Activated CD4-positive, CD25-positive, alpha-beta regulatory T cell (primary cell): ENCODE measurements around the gene TRERF1.

Experiments used
- DNase-seq, 4 experiments: peaks; one replicate each; lab custom pipeline; 2025; lab: John Stamatoyannopoulos, UW

TRERF1 gene

DNA sequence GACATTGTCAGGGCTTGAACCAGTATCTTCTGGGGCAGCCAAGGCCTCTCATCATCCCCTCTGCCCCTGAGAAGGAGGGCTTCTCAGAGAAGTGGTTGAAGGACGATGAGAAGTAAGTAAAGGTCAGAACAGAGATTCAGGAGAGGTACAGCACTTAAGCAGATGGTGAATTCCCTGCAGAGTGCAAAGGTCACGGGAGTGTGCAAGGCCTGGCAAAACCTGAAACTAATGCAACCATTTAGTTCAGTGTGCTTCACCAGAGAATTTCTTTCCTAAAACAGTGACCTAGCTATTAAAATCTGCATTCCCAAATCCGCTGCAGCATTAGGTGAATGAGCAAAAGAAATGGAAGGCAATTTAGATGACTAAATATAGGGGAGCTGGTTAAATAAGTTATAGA is 58.4 kb downstream of the TRERF1 start:
- no peak for DNase-seq

GRCh38 chr6:42392833-42393232 is 58.9 kb downstream of the TRERF1 start:
- no peak for DNase-seq

DNA sequence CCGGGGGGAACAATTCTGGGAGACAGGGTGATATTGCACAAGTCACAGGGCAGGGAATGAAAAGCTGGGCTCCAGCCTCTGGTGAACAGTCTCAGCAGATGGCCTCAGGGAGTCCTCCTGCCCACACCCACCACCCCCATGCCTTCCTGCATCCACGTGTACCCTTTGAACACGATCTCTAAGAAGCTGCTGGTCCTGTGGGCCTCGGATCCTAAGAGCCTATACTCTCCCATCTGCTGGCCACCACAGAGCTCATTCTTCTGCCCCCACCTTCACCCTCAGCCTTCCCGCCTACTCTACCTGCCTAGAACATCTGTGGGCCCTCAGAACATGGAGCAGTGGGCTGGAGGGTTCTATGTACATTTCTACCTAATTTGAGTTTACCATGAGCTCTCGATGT is 60.3 kb downstream of the TRERF1 start:
- DNase-seq = no peak

- DNase-seq = peak in 2 of 4 experiments; percentile 5 to 34
These were observed 61.3 kb downstream of the TRERF1 start for GRCh38 chr6:42390228-42390934.

GRCh38 chr6:42389736-42390135 is 62.0 kb downstream of the TRERF1 start:
- no peak for DNase-seq

DNA sequence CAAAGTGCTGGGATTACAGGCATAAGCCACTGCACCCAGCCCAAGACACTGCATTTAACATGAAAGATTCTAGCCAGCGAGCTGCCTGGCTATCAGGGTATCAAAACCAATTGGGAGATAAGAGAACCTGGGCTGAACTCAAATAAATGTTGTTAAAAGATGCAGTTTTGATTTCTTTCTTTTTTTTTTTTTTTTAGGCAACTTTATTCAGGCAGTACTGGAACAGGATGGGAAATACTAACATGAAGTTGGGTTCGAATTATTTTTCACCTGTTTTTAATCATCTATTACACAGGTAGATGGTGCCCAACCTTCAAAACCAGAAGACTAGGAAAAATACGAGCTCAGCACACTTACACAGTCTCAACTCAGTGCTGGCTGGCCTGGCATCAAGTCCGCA is 63.7 kb downstream of the TRERF1 start:
- no peak for DNase-seq

- peak in 1 of 4 experiments; percentile 7 for DNase-seq
These were observed 64.4 kb downstream of the TRERF1 start for GRCh38 chr6:42387336-42387735.

GRCh38 chr6:42385339-42385738 is 66.4 kb downstream of the TRERF1 start:
- no peak for DNase-seq

DNA sequence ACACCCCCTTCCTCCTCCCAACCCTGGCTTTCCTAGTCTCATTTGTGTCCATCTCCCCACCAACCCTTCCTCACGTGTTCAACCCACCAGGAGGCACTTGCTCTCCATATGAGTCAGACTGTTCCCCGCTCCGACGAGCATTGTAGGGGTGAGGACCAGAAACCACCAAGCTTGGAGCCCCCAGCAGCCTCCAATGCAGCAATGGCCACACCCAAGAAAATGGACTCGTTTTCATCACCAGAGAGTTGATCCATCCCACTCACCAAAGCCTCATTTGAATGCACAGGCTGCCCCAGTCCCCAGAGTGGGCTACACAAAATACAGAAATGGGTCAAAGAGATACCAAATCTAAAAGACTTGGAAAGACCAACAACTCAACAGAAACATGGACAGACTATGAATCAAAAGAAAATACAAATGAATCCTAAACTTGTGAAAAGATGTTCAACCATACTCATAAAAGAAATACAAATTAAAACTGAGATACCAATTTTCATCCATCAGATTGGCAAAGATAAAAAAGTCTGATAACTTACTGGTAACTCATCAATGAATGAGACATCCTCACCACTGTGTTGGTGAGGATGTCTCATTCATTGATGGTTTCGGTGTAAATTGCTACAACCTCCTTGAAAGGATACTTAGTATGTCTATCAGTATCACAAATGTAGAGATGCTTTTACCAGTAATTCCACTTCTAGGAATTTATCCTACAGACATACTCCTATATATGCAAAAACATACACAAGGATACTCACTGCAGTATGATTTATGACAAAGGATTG is 68.1 kb downstream of the TRERF1 start:
- DNase-seq = no peak

DNA sequence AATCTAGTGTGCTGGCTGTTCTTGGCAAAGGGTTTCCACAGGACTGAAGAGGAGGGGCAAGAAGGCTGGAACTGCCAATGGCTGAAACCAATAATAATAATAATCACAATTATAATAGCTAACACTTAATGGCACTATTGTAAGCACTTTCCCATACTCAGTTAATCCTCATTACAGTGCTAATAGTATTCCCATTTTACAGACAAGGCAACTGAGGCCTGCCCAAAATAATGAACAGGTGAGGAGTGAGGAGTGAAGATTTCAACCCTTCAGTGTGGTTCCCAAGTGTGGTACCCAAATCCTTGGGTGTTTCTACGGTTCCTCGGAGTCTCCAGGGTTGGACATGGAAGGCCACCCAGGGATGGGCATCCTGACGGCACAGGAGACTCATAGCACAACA is 69.9 kb downstream of the TRERF1 start:
- DNase-seq = no peak

DNA sequence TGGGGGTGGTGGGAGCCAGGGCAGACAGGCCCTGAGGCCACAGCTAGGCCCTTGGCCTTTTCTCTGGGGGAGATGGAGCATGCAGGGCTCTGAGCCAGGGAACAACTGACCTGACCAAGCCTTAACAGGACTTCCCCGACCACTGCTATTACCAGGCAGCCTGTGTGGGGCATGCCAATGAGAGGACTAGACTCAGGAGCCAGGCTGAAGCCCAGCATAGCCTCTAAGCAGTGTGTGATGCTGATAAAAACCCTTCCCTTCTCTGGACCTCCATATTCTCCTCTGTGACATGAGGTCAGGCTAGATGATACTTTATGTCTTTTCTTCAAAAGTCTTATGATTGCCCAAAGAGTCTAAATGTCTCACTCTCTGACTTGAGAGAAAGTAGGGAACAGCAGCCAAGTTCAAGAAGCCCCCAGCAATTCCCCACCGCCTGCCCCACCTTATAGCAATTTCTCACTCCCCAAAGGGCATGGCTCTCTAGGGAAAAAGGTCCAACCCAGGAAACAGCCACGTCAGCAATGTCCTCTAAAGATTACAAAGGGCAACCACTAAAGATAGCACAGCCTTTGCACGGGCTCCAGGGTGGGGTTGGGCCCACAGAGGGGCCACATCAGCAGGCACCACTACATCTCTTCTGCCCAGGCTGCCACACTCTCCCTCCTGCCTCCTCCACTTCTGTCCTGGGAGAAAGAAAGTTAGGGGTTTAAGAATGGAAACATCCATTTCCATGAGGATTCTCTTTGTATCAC is 71.3 kb downstream of the TRERF1 start:
- no peak for DNase-seq

- no peak for DNase-seq
These were observed 73.2 kb downstream of the TRERF1 start for GRCh38 chr6:42378536-42378935.

DNA sequence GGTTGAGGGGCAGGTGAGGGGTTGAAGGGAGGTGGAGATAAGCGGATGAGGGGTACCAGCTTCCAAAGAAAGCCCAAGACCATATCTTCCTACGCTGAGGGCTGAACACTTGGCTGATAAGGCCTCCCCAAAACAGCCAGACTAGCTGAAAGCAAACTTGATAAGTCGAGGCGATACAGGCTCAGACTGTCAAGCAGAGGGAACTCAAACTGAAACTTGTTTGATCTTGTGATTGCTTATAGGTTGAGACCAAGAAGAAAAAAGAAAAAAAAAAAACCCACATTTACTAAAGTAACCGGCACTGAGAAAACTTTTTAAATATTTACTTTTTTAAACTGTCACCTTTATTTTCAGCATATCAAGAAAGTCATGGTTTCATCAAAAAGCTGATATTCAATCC is 73.6 kb downstream of the TRERF1 start:
- DNase-seq = no peak

DNA sequence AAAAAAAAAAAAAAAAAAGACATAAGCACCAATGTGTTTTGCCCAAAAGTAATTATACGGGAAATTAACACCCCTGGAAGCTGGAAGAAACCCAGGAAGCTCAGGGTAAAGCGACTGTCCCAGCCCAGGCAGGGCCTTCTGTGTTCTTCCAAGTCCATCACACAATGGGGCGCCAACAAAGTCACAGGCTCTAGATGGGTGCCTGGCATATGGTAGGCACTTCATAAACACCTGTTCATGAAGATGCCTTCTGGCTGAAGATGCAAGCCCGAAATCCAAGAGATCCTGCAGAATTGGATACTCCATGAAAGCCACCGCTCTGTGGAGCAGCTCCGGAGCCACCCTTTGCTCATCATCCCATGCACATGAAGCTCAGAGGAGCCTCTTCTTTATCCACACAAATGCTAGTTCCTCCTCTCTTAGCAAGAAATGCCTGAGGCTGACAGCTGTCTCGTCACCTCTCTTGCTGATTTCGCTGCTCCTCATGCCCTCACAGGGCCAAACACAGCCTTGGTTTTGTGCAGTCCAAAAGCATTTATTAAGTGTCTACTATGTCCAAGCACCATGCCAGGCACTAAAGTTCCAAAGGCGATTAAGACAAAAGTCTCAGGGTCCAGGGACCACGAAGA is 76.6 kb downstream of the TRERF1 start:
- DNase-seq = no peak

DNA sequence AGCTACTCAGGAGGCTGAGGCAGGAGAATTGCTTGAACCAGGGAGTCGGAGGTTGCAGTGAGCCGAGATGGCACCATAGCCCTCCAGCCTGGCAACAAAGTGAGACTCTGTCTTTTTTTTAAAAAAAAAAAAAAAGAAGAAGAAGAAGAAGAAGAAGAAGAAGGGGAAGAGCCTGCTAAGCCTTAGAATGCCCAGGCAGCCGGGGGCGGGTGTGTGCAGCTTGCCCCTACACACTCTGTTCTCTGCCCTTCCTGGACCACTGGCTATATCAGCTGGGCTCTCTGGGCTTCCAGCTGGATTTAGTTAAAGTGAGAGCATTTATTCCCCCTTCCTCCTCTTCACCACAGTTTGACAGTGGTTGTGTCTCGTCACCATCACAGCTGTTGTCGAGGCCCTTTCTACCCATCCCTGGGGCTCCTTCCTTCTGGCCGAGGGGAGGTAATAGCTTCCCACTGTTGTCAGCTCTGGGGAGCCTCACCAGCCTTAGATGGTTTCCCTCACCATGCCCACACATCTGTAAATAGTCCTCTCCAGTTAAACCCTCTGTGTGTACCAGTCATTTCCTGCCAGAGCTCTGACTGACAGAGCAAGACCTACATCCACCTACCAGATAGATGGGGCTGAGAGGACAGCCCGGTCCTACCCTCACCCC is 77.6 kb downstream of the TRERF1 start:
- no peak for DNase-seq

DNA sequence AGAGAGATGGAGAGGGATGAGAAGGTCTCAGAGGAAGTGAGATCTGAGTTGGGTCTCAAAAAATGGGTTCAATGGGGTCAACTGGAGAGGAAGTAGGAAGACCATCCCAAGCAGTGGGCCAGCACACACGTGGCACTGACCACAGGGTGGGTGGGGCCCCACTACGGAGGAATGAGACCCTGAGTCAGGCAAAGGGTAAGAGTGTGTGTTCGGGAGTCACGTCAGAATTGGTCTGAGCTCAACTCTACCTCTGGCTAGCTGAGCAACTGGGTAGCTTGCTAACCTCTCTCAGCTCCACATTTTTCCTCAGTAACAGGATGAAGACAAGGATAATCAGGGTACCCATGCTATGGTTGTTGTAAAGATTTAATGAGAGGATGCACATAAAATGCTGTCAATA is 79.0 kb downstream of the TRERF1 start:
- no peak for DNase-seq

GRCh38 chr6:42370323-42370985 is 81.3 kb downstream of the TRERF1 start:
- no peak for DNase-seq

- DNase-seq = peak in 1 of 4 experiments; percentile 5
These were observed 82.2 kb downstream of the TRERF1 start for GRCh38 chr6:42369568-42369967.

DNA sequence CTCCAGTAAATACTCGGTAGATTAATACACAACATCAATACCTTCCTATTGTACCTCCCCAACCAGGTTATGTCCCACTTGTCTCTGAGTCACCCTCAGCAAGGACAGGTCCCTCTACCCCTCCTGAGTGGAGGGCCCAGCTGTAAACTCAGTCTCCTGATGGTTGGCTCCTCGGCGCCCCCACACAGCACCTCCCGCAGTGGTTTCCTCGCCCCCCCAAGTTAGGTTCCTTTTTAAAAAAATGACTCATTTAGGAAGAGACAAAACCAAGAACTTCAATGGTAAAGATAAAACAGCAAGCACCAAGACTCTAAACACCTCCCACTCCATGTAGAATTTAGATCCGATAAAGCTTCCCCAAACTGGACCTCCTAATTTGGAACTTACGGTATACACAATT is 83.5 kb downstream of the TRERF1 start:
- no peak for DNase-seq

GRCh38 chr6:42367353-42368011 is 84.2 kb downstream of the TRERF1 start:
- no peak for DNase-seq

DNA sequence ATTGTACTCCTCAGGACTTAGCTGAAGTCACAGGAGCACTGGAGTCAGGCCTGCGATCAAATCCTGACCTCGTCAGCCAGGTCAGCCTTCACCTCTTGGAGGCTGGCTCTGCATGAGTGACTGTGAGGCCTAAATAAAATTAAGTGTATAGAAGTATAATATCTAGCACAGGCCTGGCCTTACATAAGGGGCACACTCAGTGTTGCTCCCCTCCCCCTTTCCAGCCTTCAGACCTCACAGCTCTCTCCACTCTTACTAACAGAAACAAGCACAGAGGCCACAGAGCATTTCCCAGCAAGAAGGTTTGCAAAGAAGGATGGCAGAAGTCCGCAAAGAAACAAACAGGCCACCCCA is 84.8 kb downstream of the TRERF1 start:
- DNase-seq = no peak
